ENCODE data around the gene RALB. TPM values are rescaled to one million over a fixed set of nuclear protein-coding genes. Genes with fewer than 3 reads are reported as not detected.

RALB gene
- total RNA-seq, 1 donor from 2014 or later: 56.0 TPM

- DNase-seq (ENCODE audit: low read depth): no peak
- no peak overlapping the region for H3K4me3 ChIP-seq (ENCODE audit: low read depth, low read length)
- TF ChIP-seq CTCF (conservative IDR thresholded peaks at IDR 0.05; ENCODE audit: low read depth, low read length): no peak
Observed at GRCh38 chr2:120301284-120301683, 48.6 kb downstream of the RALB start.

- DNase-seq (ENCODE audit: low read depth): no peak
- H3K4me3 ChIP-seq (ENCODE audit: low read depth, low read length): no peak overlapping the region
- TF ChIP-seq CTCF (conservative IDR thresholded peaks at IDR 0.05; ENCODE audit: low read depth, low read length): no peak
Observed at GRCh38 chr2:120302301-120302700, 49.6 kb downstream of the RALB start.

GRCh38 chr2:120303177-120303576, 50.5 kb downstream of the RALB start:
- no peak for TF ChIP-seq CTCF (conservative IDR thresholded peaks at IDR 0.05; ENCODE audit: low read depth, low read length)
- H3K4me3 ChIP-seq (ENCODE audit: low read depth, low read length): no peak overlapping the region
- no peak for DNase-seq (ENCODE audit: low read depth)

GRCh38 chr2:120305296-120305695, 52.6 kb downstream of the RALB start:
- no peak overlapping the region for H3K4me3 ChIP-seq (ENCODE audit: low read depth, low read length)
- TF ChIP-seq CTCF (conservative IDR thresholded peaks at IDR 0.05; ENCODE audit: low read depth, low read length): peak; percentile 31
- no peak for DNase-seq (ENCODE audit: low read depth)

- no peak for DNase-seq (ENCODE audit: low read depth)
- no peak for TF ChIP-seq CTCF (conservative IDR thresholded peaks at IDR 0.05; ENCODE audit: low read depth, low read length)
- H3K4me3 ChIP-seq (ENCODE audit: low read depth, low read length): no peak overlapping the region
Observed at GRCh38 chr2:120305937-120306490, 53.4 kb downstream of the RALB start.

GRCh38 chr2:120307482-120307881, 54.8 kb downstream of the RALB start:
- no peak for DNase-seq (ENCODE audit: low read depth)
- H3K4me3 ChIP-seq (ENCODE audit: low read depth, low read length): no peak overlapping the region
- TF ChIP-seq CTCF (conservative IDR thresholded peaks at IDR 0.05; ENCODE audit: low read depth, low read length): no peak
